HuH-7 (cell line): Measurements from ENCODE around the gene TMCC1.
"Not testable (repeated sequence)": the region's sequence is repeated elsewhere in the genome, so short reads cannot be mapped to it uniquely, and the experiment has no call there.

Experiments
- DNase-seq: peaks from one replicate; pipeline ENCODE4 v3.0.0; 2011; ENCODE audit warnings: low spot score

TMCC1 gene

GRCh38 chr3:129836381-129837064 is 57.0 kb downstream of the TMCC1 start:
- no peak for DNase-seq

GRCh38 chr3:129835198-129835597 is 58.3 kb downstream of the TMCC1 start:
- no peak for DNase-seq

DNA sequence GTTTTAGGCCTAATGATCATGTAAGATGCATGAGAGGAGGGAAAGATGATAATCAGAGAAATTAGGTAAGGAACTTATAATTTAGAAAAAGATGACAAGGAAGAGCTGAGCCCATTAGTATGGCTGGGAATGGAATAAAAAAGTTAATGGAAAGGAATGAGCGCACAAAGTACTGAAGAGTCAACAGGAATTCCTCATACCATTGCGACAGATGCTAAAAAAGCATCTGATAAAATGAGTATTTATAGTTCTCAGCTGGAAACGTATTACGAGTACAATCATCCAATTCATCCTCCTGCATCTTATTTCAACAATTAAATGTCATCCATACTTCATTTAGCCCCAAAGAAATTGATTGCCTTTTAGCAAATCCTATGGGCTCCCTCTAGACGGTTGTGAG is 58.9 kb downstream of the TMCC1 start:
- no peak for DNase-seq

- not testable (repeated sequence) for DNase-seq
These were observed 61.6 kb downstream of the TMCC1 start for GRCh38 chr3:129831942-129832341.

- no peak for DNase-seq
These were observed 62.0 kb downstream of the TMCC1 start for GRCh38 chr3:129831503-129831902.

- DNase-seq, result peak; percentile 32
These were observed 63.9 kb downstream of the TMCC1 start for GRCh38 chr3:129829640-129830039.

- no peak for DNase-seq
These were observed 65.7 kb downstream of the TMCC1 start for GRCh38 chr3:129827765-129828164.

DNA sequence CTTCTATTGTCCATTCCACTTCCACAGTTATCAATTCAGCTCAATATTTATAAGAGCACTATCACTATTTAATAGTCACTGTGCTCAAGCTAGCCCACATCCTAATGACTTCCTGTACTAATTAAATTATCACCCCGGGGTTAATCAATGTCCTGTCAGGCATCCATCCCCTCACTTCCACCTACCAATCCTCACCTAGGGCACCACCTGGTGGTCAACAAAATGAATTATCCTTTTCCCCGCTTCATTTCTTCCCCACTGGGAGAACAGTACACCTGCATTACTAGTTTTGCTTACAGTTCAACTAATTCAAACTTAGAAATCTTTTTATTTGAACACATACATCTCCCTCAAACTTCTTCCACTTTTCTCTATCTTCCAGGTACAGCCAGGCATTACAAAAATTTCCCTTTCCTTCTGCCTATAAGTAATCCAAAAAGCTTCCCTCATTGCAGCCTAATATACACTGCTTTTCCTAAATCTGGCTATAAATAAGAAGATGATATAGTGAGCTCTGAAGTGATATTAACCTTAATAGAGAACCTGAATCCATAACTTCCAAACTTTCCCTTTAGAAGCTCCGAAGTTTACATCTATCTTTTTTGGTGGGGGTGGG is 68.5 kb downstream of the TMCC1 start:
- peak; percentile 56 for DNase-seq

DNA sequence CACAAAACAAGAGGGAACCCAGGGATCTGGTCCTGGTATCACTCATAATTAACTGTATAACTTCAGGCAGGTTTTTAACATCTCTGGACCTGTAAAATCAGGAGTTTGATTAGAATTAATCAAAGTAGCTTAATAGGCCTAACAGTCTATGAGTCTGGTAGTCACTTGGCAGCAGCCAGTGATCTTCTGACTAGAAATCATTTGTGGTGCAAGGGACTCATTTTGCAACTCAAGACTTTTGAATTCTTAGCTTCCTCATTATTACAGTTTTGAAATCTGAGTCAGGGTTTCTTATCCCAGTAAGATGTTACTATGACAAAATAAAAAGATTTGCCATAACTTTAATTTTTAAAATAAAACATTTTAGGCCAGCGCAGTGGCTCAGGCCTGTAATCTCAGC is 70.8 kb downstream of the TMCC1 start:
- no peak for DNase-seq

- DNase-seq, result no peak
These were observed 71.3 kb downstream of the TMCC1 start for GRCh38 chr3:129822241-129822640.

GRCh38 chr3:129820587-129820986 is 72.9 kb downstream of the TMCC1 start:
- no peak for DNase-seq

DNA sequence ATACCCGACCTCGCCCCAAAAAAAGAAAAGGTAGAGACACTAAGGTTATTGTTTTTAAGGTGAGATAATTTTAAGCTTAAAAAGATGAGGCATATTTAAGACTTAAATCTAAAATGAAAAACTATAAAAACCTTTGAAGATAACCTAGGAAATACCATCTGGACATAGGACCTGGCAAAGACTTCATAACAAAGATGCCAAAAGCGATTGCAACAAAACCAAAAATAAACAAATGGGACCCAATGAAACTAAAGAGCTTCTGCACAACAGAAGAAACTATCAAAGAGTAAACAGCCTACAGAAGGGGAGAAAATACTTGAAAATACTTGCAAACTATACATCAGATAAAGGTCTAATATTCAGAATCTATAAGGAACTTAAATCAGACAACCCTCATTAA is 80.9 kb downstream of the TMCC1 start:
- no peak for DNase-seq

DNA sequence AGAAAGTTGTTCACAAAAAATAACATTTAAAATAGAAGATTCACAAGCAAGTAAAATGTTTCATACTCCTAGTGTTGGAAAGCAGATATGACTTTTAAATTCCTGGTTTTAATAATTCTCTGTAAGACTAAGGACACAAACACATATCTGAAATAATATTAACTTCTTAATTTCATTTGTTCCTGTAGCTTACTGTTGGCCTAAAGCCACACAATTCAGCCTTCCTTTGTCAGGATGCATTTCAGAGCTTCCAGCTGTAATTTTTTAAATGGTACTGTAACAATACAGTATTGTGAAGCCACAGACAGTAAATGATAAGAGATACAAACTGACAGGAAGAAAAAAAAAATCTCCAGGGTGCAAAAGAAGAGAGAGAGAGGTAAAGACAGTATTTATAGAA is 84.2 kb downstream of the TMCC1 start:
- DNase-seq, result no peak

DNA sequence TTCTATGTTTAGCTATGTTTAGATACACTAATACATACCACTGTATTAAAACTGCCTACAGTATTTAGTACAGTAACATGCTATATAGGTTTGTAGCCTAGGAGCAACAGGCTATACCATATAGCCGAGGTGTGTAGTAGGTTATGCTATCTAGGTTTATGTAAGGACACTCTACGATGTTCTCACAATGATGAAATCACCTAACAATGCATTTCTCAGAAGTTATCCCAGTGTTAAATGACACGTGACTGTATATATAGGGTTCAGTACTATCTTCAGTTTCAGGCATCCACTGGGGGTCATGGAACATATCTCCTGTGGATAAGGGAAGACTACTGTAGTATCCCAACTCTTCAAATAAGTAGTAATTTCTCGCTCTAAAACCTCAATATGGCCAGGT is 97.4 kb downstream of the TMCC1 start:
- no peak for DNase-seq

- no peak for DNase-seq
These were observed 98.1 kb downstream of the TMCC1 start for GRCh38 chr3:129795186-129796010.

- peak; percentile 15 for DNase-seq
These were observed 99.0 kb downstream of the TMCC1 start for GRCh38 chr3:129794311-129795185.

- DNase-seq, result no peak
These were observed 99.6 kb downstream of the TMCC1 start for GRCh38 chr3:129793942-129794310.

DNA sequence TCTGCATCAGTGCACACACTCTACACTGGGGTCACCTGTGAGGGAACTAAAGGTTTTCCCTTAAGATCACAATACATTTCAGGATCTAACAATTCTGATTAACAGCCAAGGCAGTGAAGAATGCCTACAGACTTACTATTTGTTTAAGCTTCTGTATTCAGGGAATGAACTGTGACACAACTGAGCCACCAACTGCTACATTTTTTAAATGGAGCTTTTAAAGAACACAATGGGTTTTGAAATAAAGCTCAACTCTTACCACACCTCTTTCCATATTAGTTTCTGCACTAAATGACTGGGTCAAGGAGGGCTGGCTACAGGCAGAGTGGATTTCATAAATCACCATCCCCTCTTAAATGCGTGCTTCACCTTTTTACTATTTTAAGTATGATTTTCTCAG is 100.2 kb downstream of the TMCC1 start:
- peak; percentile 12 for DNase-seq

- no peak for DNase-seq
These were observed 110.0 kb downstream of the TMCC1 start for GRCh38 chr3:129783470-129783869.

- no peak for DNase-seq
These were observed 114.6 kb downstream of the TMCC1 start for GRCh38 chr3:129778871-129779270.

GRCh38 chr3:129777806-129778205 is 115.7 kb downstream of the TMCC1 start:
- DNase-seq, result no peak

DNA sequence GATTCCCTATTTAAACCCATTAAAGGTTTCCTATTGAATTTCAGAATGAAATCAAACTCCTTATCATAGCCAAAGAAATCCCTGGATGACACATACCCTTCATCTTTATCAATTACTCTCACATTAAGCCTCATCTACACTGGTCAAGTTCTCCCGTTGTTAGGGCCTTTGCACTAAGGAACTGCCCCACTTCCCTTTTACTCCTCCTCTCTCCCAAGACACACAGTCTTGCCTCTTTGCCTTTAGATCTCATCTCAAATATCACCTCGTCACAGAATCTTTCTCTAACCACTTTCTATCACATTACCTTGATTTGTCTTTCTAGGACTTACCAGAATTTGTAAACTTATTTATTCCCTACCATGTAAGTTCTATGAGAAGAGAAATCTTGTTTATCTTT is 117.6 kb downstream of the TMCC1 start:
- DNase-seq, result no peak
